Keratinocyte (primary cell): ENCODE measurements around the gene FAM228A.

Experiments
- EZH2 ChIP-seq: IDR thresholded peaks from one replicate; pipeline ENCODE4 v1.6.1; 2012; ENCODE audit warnings: inconsistent platforms, mild to moderate bottlenecking, low read length, moderate library complexity
- TF ChIP-seq, protein P1 (sequence below), 3 experiments: IDR thresholded peaks in 1 of 3; conservative IDR thresholded peaks in 1 of 3; optimal IDR thresholded peaks in 1 of 3; 2 replicates in 2 of 3; 3 replicates in 1 of 3; pipeline versions ENCODE3 to v1.5.1; 2011; ENCODE audit warnings: low read length in 3 of 3, mild to moderate bottlenecking in 3 of 3, moderate library complexity in 2 of 3, control low read depth in 1 of 3, inconsistent platforms in 1 of 3; ENCODE audit not compliant: insufficient read depth in 2 of 3; ENCODE audit errors: extremely low read depth in 1 of 3

DNA sequence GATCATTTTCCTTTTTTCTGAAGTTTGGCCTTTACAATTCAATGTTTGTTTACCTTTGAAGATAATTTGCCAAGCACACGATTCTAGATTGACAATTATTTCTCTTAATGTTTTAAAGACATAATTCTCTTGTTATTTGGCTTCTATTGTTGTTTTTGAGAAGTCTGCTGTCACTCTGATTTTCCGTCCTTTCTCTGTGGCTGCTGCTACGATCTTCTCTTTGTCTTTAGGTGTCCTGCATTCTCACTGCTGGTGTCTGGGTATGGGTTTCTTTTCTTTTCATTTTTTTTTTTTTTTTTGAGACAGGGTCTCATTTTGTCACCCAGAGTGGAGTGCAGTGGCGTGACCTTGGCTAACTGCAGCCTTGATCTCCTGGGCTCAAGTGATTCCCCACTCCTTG is 15.1 kb upstream of the FAM228A start:
- TF ChIP-seq, protein P1, sequence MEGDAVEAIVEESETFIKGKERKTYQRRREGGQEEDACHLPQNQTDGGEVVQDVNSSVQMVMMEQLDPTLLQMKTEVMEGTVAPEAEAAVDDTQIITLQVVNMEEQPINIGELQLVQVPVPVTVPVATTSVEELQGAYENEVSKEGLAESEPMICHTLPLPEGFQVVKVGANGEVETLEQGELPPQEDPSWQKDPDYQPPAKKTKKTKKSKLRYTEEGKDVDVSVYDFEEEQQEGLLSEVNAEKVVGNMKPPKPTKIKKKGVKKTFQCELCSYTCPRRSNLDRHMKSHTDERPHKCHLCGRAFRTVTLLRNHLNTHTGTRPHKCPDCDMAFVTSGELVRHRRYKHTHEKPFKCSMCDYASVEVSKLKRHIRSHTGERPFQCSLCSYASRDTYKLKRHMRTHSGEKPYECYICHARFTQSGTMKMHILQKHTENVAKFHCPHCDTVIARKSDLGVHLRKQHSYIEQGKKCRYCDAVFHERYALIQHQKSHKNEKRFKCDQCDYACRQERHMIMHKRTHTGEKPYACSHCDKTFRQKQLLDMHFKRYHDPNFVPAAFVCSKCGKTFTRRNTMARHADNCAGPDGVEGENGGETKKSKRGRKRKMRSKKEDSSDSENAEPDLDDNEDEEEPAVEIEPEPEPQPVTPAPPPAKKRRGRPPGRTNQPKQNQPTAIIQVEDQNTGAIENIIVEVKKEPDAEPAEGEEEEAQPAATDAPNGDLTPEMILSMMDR (optimal IDR thresholded peaks at IDR 0.05 in 1 of 3, IDR thresholded peaks at IDR 0.05 in 1 of 3, conservative IDR thresholded peaks at IDR 0.05 in 1 of 3; ENCODE audit: extremely low read depth in 1 of 3, insufficient read depth in 2 of 3, low read length in 3 of 3) = no peak
- no peak for TF ChIP-seq EZH2
